Activated CD8-positive, alpha-beta T cell treated with anti-CD3 and anti-CD28 coated beads for 36 hours (primary cell): ENCODE data around the gene AP1B1. TPM values are rescaled to one million over a fixed set of nuclear protein-coding genes. Genes with fewer than 3 reads are reported as not detected.
A peak's percentile ranks its signal among the peaks of the same experiment; 100 is the strongest.

Experiments
- ATAC-seq: fragments of 200-7000 bp; cut with Tn5 transposase; one replicate; pipeline ENCODE4 v1.10.0; 2021; ENCODE audit warnings: mild to moderate bottlenecking, moderate library complexity
- CTCF ChIA-PET: fragments of 350-600 bp; sonication (Branson Sonifier 250); formaldehyde crosslinking; loops from one replicate; lab custom pipeline; 2021; ENCODE audit warnings: antibody characterized with exemption; lab: Charles Lee
- POLR2A ChIA-PET: fragments of 350-600 bp; sonication (Branson Sonifier 250); formaldehyde crosslinking; loops from one replicate; lab custom pipeline; 2021; ENCODE audit warnings: antibody characterized with exemption; lab: Charles Lee
- DNase-seq: peaks from one replicate; pipeline ENCODE4 v3.0.0-alpha.2; 2020
- H3K27ac Mint-ChIP-seq: one replicate; pipeline ENCODE4 v1.8.0; 2021; ENCODE audit warnings: mild to moderate bottlenecking, mixed read lengths
- H3K27me3 Mint-ChIP-seq: one replicate; pipeline ENCODE4 v1.8.0; 2021; ENCODE audit warnings: mixed read lengths
- H3K36me3 Mint-ChIP-seq: one replicate; pipeline ENCODE4 v1.8.0; 2021; ENCODE audit warnings: low read depth, mixed read lengths
- H3K4me1 Mint-ChIP-seq: one replicate; pipeline ENCODE4 v1.8.0; 2021; ENCODE audit warnings: low read depth, mixed read lengths
- H3K4me3 Mint-ChIP-seq: one replicate; pipeline ENCODE4 v1.8.0; 2021; ENCODE audit warnings: mild to moderate bottlenecking, moderate library complexity, mixed read lengths
- H3K9me3 Mint-ChIP-seq: one replicate; pipeline ENCODE4 v1.8.0; 2021; ENCODE audit warnings: mixed read lengths
- CTCF ChIP-seq: fragments of 200-600 bp; IDR thresholded peaks from one replicate; pipeline ENCODE4 v1.8.0; 2022; ENCODE audit warnings: antibody characterized with exemption, mild to moderate bottlenecking
- intact Hi-C: fragments of 100-400 bp; cut with micrococcal nuclease; formaldehyde crosslinking; loops from one replicate; pipeline ENCODE4 v1.10.0; 2022
- total RNA-seq, 2 experiments: library from RNA; stranded (reverse); gene quantifications; one replicate each; pipeline ENCODE4 v1.2.3, GENCODE V29; 2021

Gene AP1B1
- total RNA-seq, 2 experiments from 2014 or later: 57.5 to 59.0 TPM

- no peak for DNase-seq
- H3K27ac Mint-ChIP-seq: peak overlapping the region; percentile 69
- intact Hi-C loops: no loop called here
- POLR2A ChIA-PET: interaction anchor here (0.6 to 1.3 kb wide), 3 partner anchors 16 to 86 kb away, joined by 3 read pairs; no protein-coding TSS in a partner anchor
- peaks cover 12% of the 10 kb centered on the region for H3K36me3 Mint-ChIP-seq
- no peaks in the 10 kb centered on the region for H3K27me3 Mint-ChIP-seq
- CTCF ChIA-PET: no interaction called here
- H3K9me3 Mint-ChIP-seq: no peaks in the 10 kb centered on the region
- peak overlapping the region; percentile 91 for H3K4me3 Mint-ChIP-seq
- H3K4me1 Mint-ChIP-seq: peaks cover 48% of the 10 kb centered on the region
- ATAC-seq: no peak
- TF ChIP-seq CTCF: no peak
Observed at GRCh38 chr22:29386708-29387107, 1.7 kb downstream of the AP1B1 start.

GRCh38 chr22:29385748-29386147, 2.6 kb downstream of the AP1B1 start:
- ATAC-seq: no peak

GRCh38 chr22:29385151-29385704, 3.1 kb downstream of the AP1B1 start:
- CTCF ChIA-PET: interaction anchor here (1.3 to 1.4 kb wide), 2 partner anchors 8 to 140 kb away, joined by 4 to 5 read pairs; no protein-coding TSS in a partner anchor
- intact Hi-C loops: no loop called here

More at GRCh38 chr22:29385748-29386147, 2.6 kb downstream of the AP1B1 start:
- Mint-ChIP-seq H3K9me3 (no peaks in the 10 kb centered on the region), H3K27me3 (no peaks in the 10 kb centered on the region), H3K4me1 (peaks cover 50% of the 10 kb centered on the region), H3K4me3 (no peak overlapping the region), H3K36me3 (peaks cover 12% of the 10 kb centered on the region), H3K27ac (peak overlapping the region; percentile 26)
- TF ChIP-seq CTCF: no peak
- no peak for DNase-seq
- ChIA-PET POLR2A (interaction anchor here (1.3 kb wide), 1 partner anchor 85 kb away, joined by 3 read pairs; no protein-coding TSS in a partner anchor), CTCF (interaction anchor here (1.4 kb wide), 1 partner anchor 140 kb away, joined by 5 read pairs; no protein-coding TSS in a partner anchor)
- intact Hi-C loops: no loop called here

DNA sequence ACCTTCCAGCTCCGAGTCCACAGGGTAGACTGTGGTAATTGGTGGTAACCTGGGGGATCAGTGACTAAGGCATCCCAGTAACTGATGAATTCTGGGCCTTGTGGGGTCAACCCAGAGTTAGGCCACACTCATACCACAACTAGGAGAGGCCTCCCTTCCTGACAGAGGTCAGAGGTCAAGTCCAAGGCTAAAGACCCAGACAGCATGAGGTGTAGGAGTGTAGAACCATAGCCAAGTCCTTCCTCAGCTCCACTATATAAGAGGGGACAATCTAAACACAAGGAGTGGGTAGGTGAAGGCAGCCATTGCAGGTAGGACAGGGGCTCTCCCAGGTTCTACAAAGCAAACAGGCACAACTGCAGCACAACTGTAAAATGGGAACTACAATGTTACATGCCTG, 4.6 kb downstream of the AP1B1 start:
- Mint-ChIP-seq H3K9me3 (no peaks in the 10 kb centered on the region), H3K4me3 (no peak overlapping the region), H3K27ac (no peak overlapping the region), H3K4me1 (peaks cover 53% of the 10 kb centered on the region), H3K36me3 (peaks cover 14% of the 10 kb centered on the region), H3K27me3 (no peaks in the 10 kb centered on the region)
- CTCF ChIA-PET: interaction anchor here (1.3 kb wide), 1 partner anchor 10 kb away, joined by 4 read pairs; no protein-coding TSS in a partner anchor
- POLR2A ChIA-PET: no interaction called here
- intact Hi-C loops: no loop called here
- ATAC-seq (no peak), DNase-seq (no peak)
- TF ChIP-seq CTCF: no peak

More at GRCh38 chr22:29385151-29385704, 3.1 kb downstream of the AP1B1 start:
- ATAC-seq (no peak), DNase-seq (no peak)
- H3K36me3 Mint-ChIP-seq: peaks cover 12% of the 10 kb centered on the region
- H3K4me1 Mint-ChIP-seq: peaks cover 55% of the 10 kb centered on the region
- peak overlapping the region; percentile 26 for H3K27ac Mint-ChIP-seq
- no peaks in the 10 kb centered on the region for H3K9me3 Mint-ChIP-seq
- TF ChIP-seq CTCF: no peak
- POLR2A ChIA-PET: interaction anchor here (0.7 to 1.3 kb wide), 3 partner anchors 10 to 84 kb away, joined by 3 read pairs; no protein-coding TSS in a partner anchor
- no peak overlapping the region for H3K4me3 Mint-ChIP-seq
- H3K27me3 Mint-ChIP-seq: no peaks in the 10 kb centered on the region
